Lung (tissue), 12 donors: ENCODE measurements around the gene MED20. TPM values are rescaled to one million over a fixed set of nuclear protein-coding genes. Genes with fewer than 3 reads are reported as not detected.

Source experiments
- ATAC-seq: fragments of 200-7000 bp; cut with Tn5 transposase; one replicate; pipeline ENCODE4 v1.9.1; 2020; ENCODE audit warnings: moderate number of reproducible peaks; ENCODE audit not compliant: insufficient read depth, low FRiP score
- DNase-seq, 3 donors: peaks; one replicate each; pipeline ENCODE4 v3.0.0-alpha.2; 2013 to 2017
- H3K27ac ChIP-seq, 2 donors: one replicate each; pipeline ENCODE4 v1.5.1; 2013; ENCODE audit warnings: mild to moderate bottlenecking in 2 of 2, moderate library complexity in 2 of 2, control low read depth in 1 of 2, inconsistent platforms in 1 of 2, low read depth in 1 of 2, low read length in 1 of 2
- H3K27me3 ChIP-seq, 3 donors: one replicate each; pipeline ENCODE4 v1.5.1; 2013; ENCODE audit warnings: low read length in 2 of 3; ENCODE audit not compliant: control insufficient read depth in 3 of 3, insufficient read depth in 3 of 3
- H3K36me3 ChIP-seq, 4 donors: one replicate each; pipeline ENCODE4 v1.5.1; 2013; ENCODE audit warnings: low read length in 4 of 4, mild to moderate bottlenecking in 1 of 4, moderate library complexity in 1 of 4; ENCODE audit not compliant: control insufficient read depth in 4 of 4, insufficient read depth in 4 of 4
- H3K4me1 ChIP-seq, 5 donors: one replicate each; pipeline ENCODE4 v1.5.1; 2013; ENCODE audit warnings: low read length in 5 of 5, mild to moderate bottlenecking in 2 of 5, moderate library complexity in 1 of 5; ENCODE audit not compliant: control insufficient read depth in 5 of 5, insufficient read depth in 5 of 5
- H3K4me3 ChIP-seq: one replicate; pipeline ENCODE4 v1.5.1; 2013; ENCODE audit warnings: mild to moderate bottlenecking, control low read depth, moderate library complexity
- H3K9ac ChIP-seq, 2 donors: one replicate each; pipeline ENCODE4 v1.5.1; 2013; ENCODE audit warnings: low read length in 2 of 2, control low read depth in 1 of 2; ENCODE audit not compliant: insufficient read depth in 1 of 2
- H3K9me3 ChIP-seq, 4 donors: one replicate each; pipeline ENCODE4 v1.5.1; 2013; ENCODE audit warnings: low read length in 3 of 4, mild to moderate bottlenecking in 1 of 4, moderate library complexity in 1 of 4; ENCODE audit not compliant: control insufficient read depth in 4 of 4, insufficient read depth in 3 of 4
- CTCF ChIP-seq: IDR thresholded peaks from 2 replicates; pipeline ENCODE4 v1.5.1; 2012; ENCODE audit warnings: mild to moderate bottlenecking; ENCODE audit errors: control extremely low read depth, extremely low read depth
- WGBS, 2 donors: extraction: QIAGEN DNeasy Blood & Tissue Kit; methylation state at CpG; one replicate each; pipeline ENCODE4 v1.1.7; 2013; 5-methylcytosine and 5-hydroxymethylcytosine counted together
- polyA plus RNA-seq, 2 donors: library from polyadenylated mRNA; stranded (reverse); fragments of 200-250 nt; gene quantifications; one replicate each; pipeline ENCODE4 v1.2.1, GENCODE V29; 2013
- total RNA-seq, 2 donors: library from RNA; depleted of rRNA in 1 of 2; stranded (reverse); fragments of >200 nt in 1 of 2; gene quantifications; one replicate each; pipeline ENCODE4 v1.2.1, GENCODE V29; 2014 to 2021
- donor health status: control.
- donor health status: control.
- donor health status: Bipolar disorder and iron deficiency.
- donor health status: healthy.
- donor health status: DM: yes; HTN: yes; CAD: no.

The MED20 gene
- total and polyA plus RNA-seq, 4 donors, result 7.0 to 20.4 (median 15.2) TPM

- ATAC-seq (no peak), DNase-seq (peak; percentile 21 to 37 (median 28))
- Histone ChIP-seq H3K27ac (peak overlapping the region in 1 of 2 donors; percentile 40), H3K4me1 (peaks cover 3 to 26% (median 10%) of the 10 kb centered on the region in 5 donors), H3K27me3 (no peaks in the 10 kb centered on the region), H3K9me3 (no peaks in the 10 kb centered on the region), H3K9ac (peak overlapping the region in 1 of 2 donors; percentile 54), H3K36me3 (no peaks in the 10 kb centered on the region), H3K4me3 (peak overlapping the region; percentile 49)
- 2 to 3% methylated on average over 47 to 56 of the region's 56 CpGs for WGBS, 2 donors
- TF ChIP-seq CTCF, result no peak
Measured at GRCh38 chr6:41894366-41895299, 26.3 kb downstream of the MED20 start.

GRCh38 chr6:41892921-41893564 lies 27.9 kb downstream of the MED20 start:
- no peaks in the 10 kb centered on the region for H3K36me3 ChIP-seq
- peak in 1 of 3 donors; percentile 0 for DNase-seq
- WGBS, 2 donors, result 73 to 78% methylated on average over 4 of the region's 4 CpGs

GRCh38 chr6:41887331-41887751 lies 33.6 kb downstream of the MED20 start:
- no peaks in the 10 kb centered on the region for H3K36me3 ChIP-seq
- H3K9me3 ChIP-seq, result no peaks in the 10 kb centered on the region
- ATAC-seq (no peak), DNase-seq (no peak)
- no peaks in the 10 kb centered on the region for H3K4me1 ChIP-seq
- no peak overlapping the region for H3K27ac ChIP-seq
- no peaks in the 10 kb centered on the region for H3K27me3 ChIP-seq
- no peak for TF ChIP-seq CTCF
- H3K9ac ChIP-seq, result no peak overlapping the region
- H3K4me3 ChIP-seq, result no peak overlapping the region
- 69 to 78% methylated on average over 4 of the region's 4 CpGs for WGBS, 2 donors

More at GRCh38 chr6:41892921-41893564, 27.9 kb downstream of the MED20 start:
- H3K4me1 ChIP-seq, result peaks cover 3 to 26% (median 10%) of the 10 kb centered on the region in 5 donors
- no peak overlapping the region for H3K4me3 ChIP-seq
- TF ChIP-seq CTCF, result no peak
- H3K9me3 ChIP-seq, result no peaks in the 10 kb centered on the region
- H3K9ac ChIP-seq, result no peak overlapping the region
- H3K27ac ChIP-seq, result no peak overlapping the region
- no peaks in the 10 kb centered on the region for H3K27me3 ChIP-seq
- no peak for ATAC-seq
